GM18502 (cell line): Measurements from ENCODE around the gene PXMP2.
"Not testable (repeated sequence)": the region's sequence is repeated elsewhere in the genome, so short reads cannot be mapped to it uniquely, and the experiment has no call there.

Source experiments
- ATAC-seq: cut with Tn5 transposase; IDR thresholded peaks from one replicate; pipeline ENCODE4 v1.9.1; 2021; ENCODE audit warnings: mild to moderate bottlenecking; ENCODE audit not compliant: unreplicated experiment, poor library complexity

The PXMP2 gene

GRCh38 chr12:132743831-132744230 is 56.4 kb downstream of the PXMP2 start:
- no peak for ATAC-seq

GRCh38 chr12:132746613-132747012 is 59.2 kb downstream of the PXMP2 start:
- ATAC-seq = no peak

DNA sequence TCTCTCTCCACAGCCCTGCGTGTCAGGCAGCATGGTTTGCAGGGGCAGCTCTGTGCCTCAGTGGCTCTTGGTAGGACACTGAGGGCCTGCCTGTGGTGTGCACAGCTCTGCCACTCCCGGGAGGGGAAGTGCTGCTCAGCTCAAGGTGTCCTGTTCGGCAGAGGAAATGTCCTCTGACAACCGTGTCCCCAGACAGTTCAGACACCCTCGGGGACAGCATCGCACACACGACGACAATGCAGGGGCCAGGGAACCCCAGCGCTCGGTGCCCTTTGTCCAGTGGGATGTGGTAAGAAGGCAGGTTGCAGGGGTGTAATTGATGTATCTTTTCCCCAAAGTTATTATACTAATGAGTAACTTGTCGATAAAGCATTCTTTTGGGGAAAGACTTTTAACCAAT is 60.0 kb downstream of the PXMP2 start:
- ATAC-seq = no peak

DNA sequence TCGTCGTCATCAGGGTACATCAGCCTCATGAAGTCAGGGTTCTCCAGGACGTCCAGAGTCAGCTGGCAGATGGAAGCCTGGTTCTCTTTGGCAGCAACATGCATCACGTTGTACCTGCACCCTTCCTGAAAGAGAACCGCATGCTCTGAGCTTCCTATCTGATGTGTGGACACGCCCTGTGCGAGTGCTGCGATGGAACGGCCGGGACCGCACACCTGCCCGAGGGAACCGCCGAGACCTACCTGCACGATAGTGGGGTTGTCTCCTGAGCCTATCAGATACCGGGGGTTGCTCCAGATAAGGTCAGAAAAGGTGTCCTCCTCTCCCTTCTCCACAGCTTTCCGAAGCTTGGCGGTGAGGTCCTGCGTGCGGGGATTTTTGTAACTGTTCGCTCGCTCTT is 60.5 kb downstream of the PXMP2 start:
- no peak for ATAC-seq

DNA sequence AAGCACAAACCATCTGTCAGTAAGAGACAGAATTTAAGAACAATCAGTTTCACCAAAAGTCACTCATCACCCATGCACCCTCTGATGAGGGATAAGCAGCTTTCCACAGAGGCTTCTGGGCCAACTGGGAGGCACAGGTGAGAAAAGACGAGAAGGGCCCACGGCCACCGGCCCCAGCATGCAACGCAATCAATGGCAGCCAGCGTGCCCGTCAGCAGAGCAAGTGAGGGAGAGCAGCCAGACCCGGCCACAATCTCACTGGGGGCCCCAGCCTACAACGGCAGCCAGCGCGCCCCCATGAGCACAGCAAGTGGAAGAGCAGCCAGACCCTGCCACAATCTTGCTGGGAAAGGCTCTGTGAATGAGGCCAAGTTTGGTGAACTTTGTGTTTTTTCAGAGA is 60.9 kb downstream of the PXMP2 start:
- no peak for ATAC-seq

DNA sequence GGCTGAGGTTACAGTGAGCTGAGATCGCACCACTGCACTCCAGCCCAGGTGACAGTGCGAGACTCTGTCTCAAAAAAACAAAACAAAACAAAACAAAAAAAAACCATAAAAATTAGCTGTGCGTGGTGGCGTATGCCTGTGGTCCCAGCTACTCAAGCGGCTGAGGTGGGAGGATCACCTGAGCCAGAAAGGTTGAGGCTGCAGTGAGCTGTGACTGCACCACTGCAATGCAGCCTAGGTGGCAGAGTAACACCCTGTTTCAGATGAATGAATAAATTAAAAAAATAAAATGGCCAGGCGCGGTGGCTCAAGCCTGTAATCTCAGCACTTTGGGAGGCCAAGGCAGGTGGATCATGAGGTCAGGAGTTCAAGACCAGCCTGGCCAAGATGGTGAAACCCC is 66.3 kb downstream of the PXMP2 start:
- not testable (repeated sequence) for ATAC-seq

DNA sequence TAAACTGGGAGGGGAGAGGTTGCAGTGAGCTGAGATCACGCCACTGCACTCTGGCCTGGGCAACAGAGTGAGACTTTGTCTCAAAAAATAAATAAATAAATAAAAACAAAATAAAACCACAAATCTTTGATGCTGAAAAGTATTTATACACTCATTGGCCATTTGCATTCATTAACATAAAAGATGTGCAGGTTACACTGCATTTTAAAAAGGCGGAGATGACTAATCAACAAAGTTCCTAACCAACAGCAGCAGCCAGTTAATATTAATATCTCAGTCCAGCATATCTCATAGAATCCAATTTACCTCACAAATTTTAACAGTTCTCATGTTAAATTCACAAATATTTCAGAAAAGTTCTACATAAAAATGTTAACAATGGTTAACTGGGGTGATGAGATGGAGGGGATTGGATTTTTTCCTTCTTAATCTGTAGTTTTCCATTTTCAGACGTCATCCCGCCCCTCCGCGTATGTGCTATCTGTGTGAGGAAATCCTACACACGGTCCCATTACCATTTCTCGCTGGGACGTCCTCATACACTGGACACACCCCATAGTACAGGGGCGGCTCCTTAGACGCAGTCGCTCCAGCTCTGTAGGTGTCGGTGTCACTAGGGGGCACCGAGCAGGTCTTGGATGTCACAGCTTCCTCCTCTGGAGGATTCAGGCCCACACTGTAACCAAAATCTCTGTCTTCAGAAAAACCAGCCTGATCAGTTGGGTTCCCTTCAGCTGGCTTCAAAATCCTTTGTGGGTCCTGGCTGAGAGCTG is 67.0 kb downstream of the PXMP2 start:
- ATAC-seq = no peak
